Colonic mucosa (tissue), 4 donors: Measurements from ENCODE around the gene TRPC4. TPM values are rescaled to one million over a fixed set of nuclear protein-coding genes. Genes with fewer than 3 reads are reported as not detected.

Experiments used
- DNase-seq: peaks from one replicate; pipeline ENCODE4 v3.0.0-alpha.2; 2020
- H3K27ac ChIP-seq: fragments of 200-600 bp; one replicate; pipeline ENCODE4 v1.8.0; 2021
- H3K27me3 ChIP-seq: fragments of 200-600 bp; one replicate; pipeline ENCODE4 v1.8.0; 2021
- H3K36me3 ChIP-seq: fragments of 200-600 bp; one replicate; pipeline ENCODE4 v1.8.0; 2021
- H3K4me1 ChIP-seq: fragments of 200-600 bp; one replicate; pipeline ENCODE4 v1.8.0; 2021; ENCODE audit warnings: mild to moderate bottlenecking
- H3K4me3 ChIP-seq: fragments of 200-600 bp; one replicate; pipeline ENCODE4 v1.8.0; 2021
- H3K9ac ChIP-seq, 2 donors: one replicate each; pipeline ENCODE4 v1.7.0; 2013; ENCODE audit warnings: control low read depth in 2 of 2, low read depth in 2 of 2, low read length in 2 of 2
- H3K9me3 ChIP-seq: fragments of 200-600 bp; one replicate; pipeline ENCODE4 v1.8.0; 2021
- intact Hi-C: fragments of 100-400 bp; cut with DNase I; formaldehyde crosslinking; loops from one replicate; pipeline ENCODE4 v1.14.1; 2022
- total RNA-seq, 2 donors: library from RNA; stranded (reverse); fragmentation: NEBNext Ultra II Directional in 1 of 2; extraction: Animal tissue kit (Norgen Biotek cat#: 25700) in 1 of 2; gene quantifications; one replicate each; pipeline ENCODE4 v1.2.1, GENCODE V29; 2021
- TF ChIP-seq, protein P1 (sequence below): fragments of 200-600 bp; IDR thresholded peaks from one replicate; pipeline ENCODE4 v1.8.0; 2022; ENCODE audit warnings: antibody characterized with exemption, mild to moderate bottlenecking
- donor health status: healthy.
- donor health status: DM: no; HTN: no; CAD: no.
- donor health status: DM: no; HTN: no; CAD: no.

TRPC4 gene
- total RNA-seq, 2 donors from 2014 or later = 0.66 TPM; not detected in 1

DNA sequence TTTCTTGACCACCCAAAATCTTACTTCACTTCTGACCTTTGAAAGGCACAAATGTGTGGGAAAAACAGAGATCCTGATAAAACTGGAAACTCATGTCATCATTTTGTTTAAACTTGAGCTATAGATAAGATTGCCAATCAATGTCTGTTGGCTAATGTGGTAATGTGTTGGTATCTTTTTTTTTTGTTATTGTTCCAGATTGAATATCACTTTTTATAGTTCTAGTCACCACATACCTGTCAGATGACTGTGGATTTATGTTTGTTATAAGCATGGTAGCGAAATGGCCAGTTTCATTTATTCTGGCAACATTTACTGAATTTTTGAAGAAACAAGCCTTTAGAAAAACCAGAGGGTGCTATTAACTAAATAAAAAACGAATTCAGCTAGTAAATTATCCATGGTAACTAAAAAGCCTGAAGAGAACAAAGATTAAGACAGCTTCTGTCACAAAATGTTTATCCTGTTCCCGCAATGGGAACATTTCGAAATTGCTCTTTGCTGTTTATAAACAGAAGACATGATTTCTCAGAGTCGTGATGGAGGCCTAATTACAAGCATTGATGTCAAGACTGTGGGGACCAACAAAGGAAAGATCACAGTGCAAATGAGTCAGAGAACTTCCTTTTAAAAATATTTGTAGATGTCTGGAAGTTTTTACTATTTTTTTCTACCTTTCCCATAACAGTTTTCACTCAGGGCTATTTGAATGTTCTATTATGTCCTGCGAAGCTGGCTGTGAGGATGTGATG, 188.1 kb downstream of the TRPC4 start:
- intact Hi-C loops = no loop called here
- Histone ChIP-seq H3K9ac (no peak overlapping the region), H3K27ac (no peak overlapping the region), H3K9me3 (no peaks in the 10 kb centered on the region), H3K36me3 (no peaks in the 10 kb centered on the region), H3K4me3 (no peak overlapping the region), H3K4me1 (no peaks in the 10 kb centered on the region), H3K27me3 (no peaks in the 10 kb centered on the region)
- TF ChIP-seq, protein P1, sequence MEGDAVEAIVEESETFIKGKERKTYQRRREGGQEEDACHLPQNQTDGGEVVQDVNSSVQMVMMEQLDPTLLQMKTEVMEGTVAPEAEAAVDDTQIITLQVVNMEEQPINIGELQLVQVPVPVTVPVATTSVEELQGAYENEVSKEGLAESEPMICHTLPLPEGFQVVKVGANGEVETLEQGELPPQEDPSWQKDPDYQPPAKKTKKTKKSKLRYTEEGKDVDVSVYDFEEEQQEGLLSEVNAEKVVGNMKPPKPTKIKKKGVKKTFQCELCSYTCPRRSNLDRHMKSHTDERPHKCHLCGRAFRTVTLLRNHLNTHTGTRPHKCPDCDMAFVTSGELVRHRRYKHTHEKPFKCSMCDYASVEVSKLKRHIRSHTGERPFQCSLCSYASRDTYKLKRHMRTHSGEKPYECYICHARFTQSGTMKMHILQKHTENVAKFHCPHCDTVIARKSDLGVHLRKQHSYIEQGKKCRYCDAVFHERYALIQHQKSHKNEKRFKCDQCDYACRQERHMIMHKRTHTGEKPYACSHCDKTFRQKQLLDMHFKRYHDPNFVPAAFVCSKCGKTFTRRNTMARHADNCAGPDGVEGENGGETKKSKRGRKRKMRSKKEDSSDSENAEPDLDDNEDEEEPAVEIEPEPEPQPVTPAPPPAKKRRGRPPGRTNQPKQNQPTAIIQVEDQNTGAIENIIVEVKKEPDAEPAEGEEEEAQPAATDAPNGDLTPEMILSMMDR = no peak
- DNase-seq = no peak

DNA sequence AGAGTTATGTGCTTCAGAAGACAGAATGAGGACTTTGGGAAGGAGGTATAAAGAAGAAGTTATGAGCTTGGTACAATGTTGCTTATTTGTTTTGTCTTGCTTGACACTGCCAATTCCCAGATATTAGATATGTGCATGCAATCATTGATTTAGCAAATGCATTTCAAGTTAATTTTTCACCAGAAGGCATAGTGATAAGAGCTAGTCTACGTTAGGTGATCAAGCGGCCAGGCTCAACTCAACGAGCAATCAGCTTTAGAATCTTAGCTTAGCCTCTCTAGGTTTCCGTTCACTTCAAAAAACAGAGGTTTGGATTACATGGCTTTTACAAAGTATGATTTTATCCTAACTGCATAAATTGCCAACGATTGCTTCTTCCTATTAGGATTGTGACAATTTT, 189.4 kb downstream of the TRPC4 start:
- Histone ChIP-seq H3K4me1 (no peaks in the 10 kb centered on the region), H3K9ac (no peak overlapping the region), H3K36me3 (no peaks in the 10 kb centered on the region), H3K27me3 (no peaks in the 10 kb centered on the region), H3K9me3 (no peaks in the 10 kb centered on the region), H3K27ac (no peak overlapping the region), H3K4me3 (no peak overlapping the region)
- intact Hi-C loops = no loop called here
- DNase-seq = no peak
- TF ChIP-seq, protein P1 = no peak

DNA sequence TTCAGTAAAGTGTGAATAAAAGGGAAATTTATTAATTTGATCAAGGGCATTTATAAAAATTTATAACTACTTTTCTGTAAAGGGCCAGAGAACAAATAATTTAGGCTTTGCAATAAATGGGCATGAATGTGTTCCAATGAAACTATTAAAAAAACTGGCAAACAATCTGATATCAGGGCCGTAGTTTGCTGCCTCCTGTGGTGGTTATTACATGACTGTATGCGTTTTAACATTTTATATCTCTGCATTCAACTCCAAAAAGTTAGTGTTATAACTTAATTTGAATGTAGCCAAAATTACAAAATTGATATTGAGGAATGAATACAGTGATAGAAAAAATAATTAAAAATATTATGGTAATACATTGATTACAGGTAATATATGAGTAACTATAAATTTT, 190.5 kb downstream of the TRPC4 start:
- Histone ChIP-seq H3K9ac (no peak overlapping the region), H3K27me3 (no peaks in the 10 kb centered on the region), H3K4me3 (no peak overlapping the region), H3K36me3 (no peaks in the 10 kb centered on the region), H3K9me3 (no peaks in the 10 kb centered on the region), H3K4me1 (no peaks in the 10 kb centered on the region), H3K27ac (no peak overlapping the region)
- TF ChIP-seq, protein P1 = no peak
- no peak for DNase-seq
- intact Hi-C loops = no loop called here

DNA sequence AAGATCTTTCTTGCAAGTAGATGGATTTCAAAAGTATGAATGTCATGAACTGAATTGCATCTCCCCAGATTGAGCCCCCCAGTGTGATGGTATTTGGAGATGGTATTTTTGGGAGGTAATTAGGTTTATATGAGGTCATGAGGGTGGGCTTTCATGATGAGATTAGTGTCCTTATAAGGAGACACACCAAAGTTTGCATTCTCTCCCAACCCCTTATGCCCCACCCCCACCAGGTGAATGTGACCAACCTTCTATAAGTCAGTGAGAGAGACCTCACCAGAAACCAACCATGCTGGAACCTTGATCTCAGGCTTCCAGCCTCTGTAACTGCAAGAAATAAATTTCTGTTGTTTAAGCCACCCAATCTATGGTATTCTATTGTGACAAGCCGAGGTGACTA, 199.7 kb downstream of the TRPC4 start:
- intact Hi-C loops = no loop called here
- no peaks in the 10 kb centered on the region for H3K9me3 ChIP-seq
- H3K36me3 ChIP-seq = no peaks in the 10 kb centered on the region
- no peaks in the 10 kb centered on the region for H3K4me1 ChIP-seq
- H3K9ac ChIP-seq = no peak overlapping the region
- DNase-seq = no peak
- TF ChIP-seq, protein P1 = no peak
- no peak overlapping the region for H3K27ac ChIP-seq
- H3K27me3 ChIP-seq = no peaks in the 10 kb centered on the region
- no peak overlapping the region for H3K4me3 ChIP-seq

DNA sequence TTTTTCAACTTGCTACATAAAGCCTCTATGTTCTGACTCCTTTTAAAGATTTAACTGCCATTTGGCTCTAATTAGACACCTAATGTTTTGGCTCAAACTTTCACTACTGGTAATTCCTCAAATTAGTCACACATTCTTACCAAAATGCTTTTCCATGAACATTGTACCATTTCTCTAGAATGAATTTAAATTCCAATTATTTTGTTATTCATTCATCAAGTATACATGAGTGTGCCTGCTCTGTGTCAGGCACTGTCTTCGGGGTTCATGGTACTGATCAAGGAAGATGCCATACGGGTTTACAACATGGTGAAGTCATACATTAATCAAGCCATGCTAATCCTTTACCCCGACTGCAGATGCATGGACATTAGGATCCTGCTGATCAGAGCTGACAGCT, 201.9 kb downstream of the TRPC4 start:
- intact Hi-C loops = no loop called here
- Histone ChIP-seq H3K9ac (no peak overlapping the region), H3K4me3 (no peak overlapping the region), H3K27me3 (no peaks in the 10 kb centered on the region), H3K4me1 (no peaks in the 10 kb centered on the region), H3K9me3 (no peaks in the 10 kb centered on the region), H3K36me3 (no peaks in the 10 kb centered on the region), H3K27ac (no peak overlapping the region)
- TF ChIP-seq, protein P1 = no peak
- no peak for DNase-seq
